Kasumi-1 (cell line): ENCODE data around the gene ROR1.
"Not testable (repeated sequence)": the region's sequence is repeated elsewhere in the genome, so short reads cannot be mapped to it uniquely, and the experiment has no call there.

Source experiments
- DNase-seq, 2 experiments: peaks; one replicate each; lab custom pipeline; 2025; lab: John Stamatoyannopoulos, UW

Gene ROR1

DNA sequence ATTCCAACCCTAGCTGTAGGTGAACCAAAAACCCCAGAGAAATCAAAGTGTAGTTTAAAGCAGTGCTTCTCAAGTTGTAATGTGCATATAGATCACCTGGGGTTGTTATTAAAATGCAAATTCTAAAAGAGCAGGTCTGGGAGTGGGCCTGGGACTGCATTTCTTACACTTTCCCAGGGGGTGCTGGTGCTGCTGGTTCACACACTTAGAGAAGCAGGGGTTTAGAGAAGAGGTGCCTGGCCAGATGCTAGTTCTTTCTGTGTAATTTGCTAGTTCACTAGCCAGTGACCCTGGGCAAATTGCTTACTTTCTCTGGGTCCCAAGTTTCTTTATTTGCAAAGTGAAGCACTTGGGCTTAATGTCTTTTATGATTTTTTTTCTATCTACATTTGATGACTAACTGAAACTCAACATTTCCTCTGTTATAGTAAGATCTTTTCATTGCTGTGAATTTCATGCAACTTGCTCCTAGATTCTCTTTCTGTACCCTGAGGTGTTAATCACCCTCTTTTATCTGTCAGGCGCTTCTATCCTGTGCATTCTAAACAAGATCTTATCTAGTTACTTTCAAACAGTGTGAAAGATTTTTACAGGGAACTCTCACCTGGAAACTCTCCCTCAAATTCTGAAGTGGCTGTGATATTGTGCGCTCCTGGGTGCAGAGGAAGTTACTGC lies 287.8 kb downstream of the ROR1 start:
- no peak for DNase-seq

DNA sequence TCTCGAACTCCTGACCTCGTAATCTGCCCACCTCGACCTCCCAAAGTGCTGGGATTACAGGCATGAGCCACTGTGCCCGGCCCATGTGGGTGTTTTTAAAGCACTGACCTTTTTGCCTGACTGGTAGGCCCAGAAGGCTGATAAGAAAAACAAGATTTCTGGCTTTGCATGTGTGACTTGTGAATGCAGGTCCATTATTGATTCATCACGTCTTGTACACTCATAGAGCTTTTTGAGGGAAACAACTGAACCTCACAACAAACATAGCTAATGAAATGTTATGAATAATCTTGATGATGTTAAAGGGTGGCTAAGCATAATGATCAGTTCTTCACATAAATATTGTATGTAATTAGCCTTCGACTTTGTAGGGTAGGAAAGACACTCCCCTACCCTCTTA lies 288.7 kb downstream of the ROR1 start:
- DNase-seq = no peak

DNA sequence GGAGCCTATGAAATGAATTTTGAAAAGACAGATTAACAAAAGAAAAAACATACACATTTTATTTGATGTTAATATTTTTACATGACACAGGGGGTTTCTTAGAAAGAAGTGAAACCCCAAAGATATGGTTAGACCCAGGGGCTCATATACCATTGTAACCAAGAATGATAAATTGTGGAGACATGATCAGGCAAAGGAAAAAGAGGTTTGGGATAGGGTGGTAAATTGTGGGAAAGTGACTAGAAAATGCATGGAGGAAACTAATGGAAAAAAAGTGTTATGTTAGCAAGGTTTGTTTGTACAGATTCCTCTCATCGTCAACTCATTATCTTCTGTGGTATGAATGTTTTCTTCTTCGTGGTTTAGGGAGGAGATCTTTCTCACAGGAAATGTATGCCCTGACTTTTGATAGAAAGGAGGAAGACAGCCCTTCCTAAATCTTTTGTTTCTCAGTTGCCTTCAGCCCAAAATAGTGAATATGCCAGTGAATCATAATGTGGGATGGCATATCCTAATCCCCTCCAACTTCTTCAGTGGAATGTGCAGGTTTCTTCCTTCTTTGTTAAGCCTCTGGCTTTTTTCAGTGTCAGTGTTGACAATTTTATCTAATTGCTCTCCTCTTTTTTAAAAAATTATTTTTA lies 289.2 kb downstream of the ROR1 start:
- DNase-seq = no peak

DNA sequence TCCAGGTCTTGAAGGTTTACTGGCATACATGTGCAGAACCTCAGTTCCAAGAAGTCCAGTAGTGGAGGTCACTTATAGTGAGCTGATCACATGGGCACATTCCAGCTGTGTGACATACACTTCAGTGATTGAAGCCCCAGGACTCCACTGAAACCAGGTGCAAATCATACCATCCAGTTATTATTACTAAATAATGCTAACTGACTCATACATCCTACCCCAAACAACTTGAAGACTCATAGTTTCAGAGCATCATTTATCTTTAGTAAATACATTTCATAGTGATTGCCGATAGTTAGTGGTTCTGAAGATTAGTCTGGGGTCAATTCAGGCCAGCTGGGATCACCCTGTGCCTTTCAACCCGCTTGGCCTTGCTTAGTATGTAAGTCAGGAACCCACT lies 291.8 kb downstream of the ROR1 start:
- DNase-seq = no peak

DNA sequence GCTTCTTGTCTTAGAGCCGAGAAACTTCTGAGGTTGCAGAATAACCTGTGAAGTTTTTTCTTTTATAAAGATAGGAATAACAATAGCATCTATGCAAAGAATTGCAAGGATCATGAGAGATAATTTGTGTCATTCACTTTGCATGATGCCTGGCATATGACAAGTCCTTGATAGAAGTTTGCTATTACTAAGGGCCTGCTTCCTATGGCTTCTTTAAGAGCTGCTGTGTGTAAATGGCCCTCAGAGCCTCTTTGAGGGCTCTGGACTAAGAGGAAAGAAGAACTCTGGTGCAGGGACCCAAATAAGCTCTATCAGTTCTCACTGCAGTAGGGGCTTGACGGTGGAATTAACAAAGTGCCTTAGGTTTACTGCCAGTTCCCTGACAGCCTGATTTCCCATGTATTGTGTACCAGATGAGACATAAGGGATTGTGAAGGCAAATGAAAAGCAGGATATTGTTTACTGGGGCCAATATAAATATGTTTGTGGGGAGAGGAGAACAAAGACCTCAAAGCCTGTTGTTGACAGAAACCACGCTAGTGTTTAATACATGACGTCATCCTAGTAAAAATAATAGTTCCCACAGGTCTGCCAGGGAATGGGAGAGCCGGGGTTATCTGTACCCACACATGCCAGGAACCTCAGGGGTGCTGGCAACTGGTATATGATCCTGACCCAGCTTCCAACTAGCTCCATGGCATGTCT lies 298.4 kb downstream of the ROR1 start:
- DNase-seq = no peak

DNA sequence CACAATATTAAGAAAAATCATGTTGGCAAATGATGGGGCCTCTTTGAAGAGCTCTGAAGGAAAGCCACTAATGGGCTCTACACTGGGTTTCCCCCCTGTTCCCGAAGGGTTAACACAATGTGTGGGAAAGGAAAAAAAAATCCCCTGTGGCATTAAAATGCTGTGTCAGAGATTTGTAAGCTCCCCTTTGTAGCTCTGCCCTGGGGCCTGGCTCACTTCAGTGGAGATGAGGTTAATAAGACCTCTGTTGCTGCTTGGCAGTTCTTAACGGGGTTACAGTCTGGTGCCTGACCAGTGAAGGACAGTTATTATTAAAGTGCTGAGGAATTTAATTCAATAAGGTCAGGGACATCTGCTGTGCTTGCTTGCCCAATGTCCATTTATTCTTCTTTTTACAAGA lies 299.9 kb downstream of the ROR1 start:
- no peak for DNase-seq

DNA sequence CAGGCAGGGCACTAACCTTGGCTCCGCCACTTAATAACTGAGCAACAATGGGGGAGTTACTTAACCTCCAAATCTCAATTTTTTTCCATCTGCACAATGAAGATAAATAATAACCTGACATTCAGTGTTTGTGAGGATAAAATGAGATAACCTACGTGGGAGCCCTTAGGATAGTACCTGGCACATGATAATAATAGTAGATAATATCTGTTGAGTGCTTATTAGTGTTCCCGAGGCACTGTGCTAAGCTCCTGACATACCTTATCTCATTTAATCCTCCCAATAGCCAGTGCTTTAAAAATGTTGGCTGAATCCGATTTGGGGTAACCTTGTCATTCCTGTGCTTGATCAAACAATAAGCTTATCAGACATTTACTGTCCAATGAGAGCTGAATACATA lies 300.9 kb downstream of the ROR1 start:
- DNase-seq = no peak

DNA sequence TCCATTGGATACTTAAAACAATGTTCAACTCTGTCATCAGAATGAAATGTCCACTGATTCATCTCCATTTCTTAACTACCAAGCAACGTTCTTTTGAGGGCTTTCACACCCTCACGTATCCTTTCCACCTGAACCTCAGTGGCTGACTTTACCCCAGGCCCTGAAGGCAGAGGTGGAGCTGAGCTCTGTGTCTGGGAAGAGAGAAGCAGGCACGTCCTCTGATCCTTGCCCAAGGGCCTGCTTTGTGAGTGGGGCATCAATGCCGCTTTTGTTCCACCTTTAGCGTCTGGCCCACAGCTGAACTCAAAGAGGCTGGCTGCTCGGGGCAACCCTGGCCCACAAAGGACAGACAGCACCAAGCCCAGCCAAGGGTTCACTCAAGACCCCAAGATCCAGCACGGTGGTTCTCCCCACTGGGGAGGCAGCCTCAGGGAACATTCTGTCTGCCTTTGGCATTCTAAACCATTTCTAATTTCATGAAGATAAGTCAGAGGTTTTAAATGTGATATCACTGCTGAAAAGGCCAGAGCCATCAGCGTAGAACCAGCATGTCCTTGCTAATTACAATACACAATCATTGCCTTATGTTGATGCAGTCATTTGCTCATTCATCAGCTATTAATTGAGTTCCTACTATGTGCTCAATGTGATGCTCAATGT lies 303.6 kb downstream of the ROR1 start:
- no peak for DNase-seq

DNA sequence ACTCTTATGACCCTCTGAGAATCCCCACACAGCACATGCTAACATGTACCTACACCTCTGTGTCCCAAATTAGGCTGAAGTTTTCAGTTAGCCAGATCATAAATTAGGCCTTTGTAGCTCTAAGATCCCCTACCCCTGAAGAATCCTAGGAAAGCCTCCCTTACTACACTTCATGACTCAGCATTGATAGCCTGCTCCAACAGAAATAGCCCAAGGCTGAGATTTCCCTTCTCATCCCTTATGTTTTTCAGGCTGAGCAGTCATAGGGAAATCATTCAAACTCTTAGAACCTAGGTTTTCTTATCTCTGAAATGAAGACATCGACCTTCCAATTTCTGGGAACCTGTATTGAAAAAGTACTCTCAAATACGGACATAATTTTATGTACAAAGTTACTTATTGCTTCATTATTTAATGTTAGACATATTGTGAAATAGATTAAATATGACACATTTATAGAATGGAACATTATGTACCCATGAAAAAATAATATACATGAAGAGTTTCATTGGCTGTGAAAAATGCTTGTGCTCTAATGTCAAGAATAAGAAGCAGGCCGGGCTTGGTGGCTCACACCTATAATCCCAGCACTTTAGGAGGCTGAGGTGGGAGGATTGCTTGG lies 307.2 kb downstream of the ROR1 start:
- DNase-seq = no peak

DNA sequence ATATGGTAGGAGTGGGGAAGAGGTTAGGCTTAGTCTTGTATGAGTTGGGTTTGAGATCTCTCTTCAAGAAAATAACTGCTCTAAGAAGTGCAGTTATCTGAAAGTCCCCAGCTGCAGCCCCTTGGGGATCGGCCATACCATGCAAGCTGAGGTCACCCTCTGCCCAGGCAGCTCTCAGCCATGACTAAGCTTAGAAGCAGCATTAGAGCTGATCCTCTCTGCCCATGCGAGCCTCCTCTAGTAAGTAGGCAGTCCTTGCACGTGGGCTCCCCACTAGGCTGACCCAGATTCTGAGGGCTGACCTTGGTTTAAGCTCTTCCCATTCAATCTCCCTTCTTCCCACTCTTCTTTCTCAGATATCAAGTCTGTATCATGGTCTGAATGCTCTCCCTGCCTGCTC lies 308.6 kb downstream of the ROR1 start:
- DNase-seq = no peak

DNA sequence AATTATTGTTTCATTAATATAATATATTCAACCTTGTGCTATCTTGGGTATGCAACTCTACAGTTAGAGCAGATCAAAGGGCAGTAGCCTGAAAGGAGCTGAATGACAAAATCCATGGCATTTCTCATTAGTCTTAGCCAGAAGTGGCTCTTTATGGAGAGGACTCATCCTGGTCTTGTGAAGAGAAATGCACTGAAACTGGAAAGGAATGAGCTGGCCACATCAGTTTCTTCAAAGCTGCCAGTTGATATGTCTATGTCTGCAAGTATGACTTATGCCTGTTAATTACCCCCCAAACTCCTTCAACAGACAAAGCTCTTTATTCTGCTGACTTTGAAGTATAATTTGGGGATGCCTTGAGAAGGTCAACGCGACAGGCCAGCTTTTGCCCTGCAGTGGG lies 310.6 kb downstream of the ROR1 start:
- no peak for DNase-seq

DNA sequence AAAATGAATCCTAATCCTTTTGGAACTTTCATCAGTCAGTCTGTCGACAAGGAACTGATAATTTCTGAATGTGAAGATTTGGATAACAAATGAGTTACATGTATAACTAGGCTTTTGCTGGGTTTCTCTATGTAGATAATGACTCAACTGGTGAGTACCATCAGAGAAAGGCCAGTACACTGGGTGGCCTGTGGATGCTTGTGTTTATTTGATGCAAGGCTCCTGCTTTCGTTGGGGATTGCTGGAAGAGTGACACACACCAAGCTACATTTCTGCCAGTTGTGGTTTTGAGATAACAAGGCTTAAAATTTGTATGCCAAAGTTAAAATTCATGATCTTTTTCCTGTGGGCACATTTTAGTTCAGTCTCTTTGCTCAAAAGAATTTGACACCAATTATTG lies 314.0 kb downstream of the ROR1 start:
- no peak for DNase-seq

DNA sequence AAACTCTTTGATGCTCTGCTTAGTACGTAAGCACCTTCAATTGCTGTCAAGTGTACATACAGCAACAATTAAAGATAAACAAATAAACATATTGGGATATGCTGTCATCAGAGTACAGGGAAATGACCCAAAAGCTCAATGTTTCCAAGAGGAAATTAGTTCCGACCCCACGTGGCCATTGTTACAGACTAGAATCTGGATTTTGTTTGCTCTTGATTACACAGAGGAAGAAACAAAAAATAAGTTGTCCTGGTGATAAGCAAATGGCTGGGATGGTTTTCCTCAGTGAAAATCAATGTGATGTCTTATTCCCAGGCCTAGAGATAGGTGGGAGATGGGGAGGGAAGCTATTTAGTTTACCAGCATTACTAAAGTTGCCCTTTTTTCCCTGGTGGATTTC lies 316.6 kb downstream of the ROR1 start:
- DNase-seq = no peak

DNA sequence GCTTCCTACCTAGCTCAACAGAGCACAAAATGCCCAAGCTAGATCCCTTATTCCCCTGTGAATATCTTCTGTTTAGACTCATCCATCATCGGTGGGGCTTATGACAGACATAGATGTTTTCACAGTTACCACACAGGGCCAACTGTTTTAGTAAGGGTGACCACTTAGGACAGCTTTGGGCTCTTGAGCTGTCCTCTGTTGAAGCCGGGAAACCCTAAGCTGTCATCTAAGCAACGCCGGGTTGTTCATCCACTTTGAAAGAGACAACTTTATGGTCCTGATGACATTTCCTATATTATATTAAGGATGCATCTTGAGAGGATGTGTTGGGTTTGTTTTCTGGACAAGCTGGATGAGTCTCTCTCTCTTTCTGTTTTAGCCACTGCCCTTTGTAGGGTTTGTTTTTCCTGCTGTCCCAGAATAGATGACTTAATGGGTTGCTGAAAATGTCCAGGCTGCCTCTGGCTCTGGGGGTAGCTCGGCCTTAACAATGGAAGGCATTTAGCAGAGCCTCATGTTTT lies 319.1 kb downstream of the ROR1 start:
- no peak for DNase-seq

DNA sequence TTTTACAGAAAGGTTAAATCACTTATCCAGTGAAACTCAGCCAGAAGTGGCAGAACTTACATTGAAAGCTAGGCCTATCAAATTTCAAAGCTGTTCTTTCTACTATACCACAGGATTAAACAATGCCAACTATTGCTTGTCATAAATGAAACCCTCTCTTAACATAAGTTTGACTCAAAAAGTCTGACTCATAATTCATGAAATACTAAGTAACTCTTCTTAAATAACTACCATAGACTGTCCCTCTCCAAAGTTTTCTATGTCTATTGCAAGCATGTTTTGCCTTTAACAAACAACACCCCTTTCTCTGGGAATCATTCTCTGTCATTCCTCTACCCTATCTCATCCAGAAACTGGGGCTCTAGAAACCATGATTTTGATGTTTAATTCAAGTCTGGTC lies 320.1 kb downstream of the ROR1 start:
- no peak for DNase-seq

DNA sequence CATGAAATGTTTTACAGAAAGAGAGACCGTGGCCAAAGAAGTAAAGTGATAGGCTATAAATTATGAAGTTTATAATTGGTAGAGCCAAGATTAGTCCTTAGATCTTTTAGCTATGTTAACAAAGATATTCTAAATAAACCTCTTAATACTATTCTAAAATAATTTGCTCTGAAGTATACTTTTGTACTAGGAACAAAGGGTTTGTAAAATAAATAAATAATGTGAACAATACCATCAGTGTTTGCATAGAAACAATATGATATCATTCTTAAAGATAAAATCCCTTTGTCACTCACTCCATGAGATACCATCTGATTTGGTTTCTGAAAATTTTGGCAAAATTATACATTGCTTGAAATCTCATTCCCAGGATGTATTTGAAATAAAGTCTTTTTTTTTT lies 322.0 kb downstream of the ROR1 start:
- no peak for DNase-seq

DNA sequence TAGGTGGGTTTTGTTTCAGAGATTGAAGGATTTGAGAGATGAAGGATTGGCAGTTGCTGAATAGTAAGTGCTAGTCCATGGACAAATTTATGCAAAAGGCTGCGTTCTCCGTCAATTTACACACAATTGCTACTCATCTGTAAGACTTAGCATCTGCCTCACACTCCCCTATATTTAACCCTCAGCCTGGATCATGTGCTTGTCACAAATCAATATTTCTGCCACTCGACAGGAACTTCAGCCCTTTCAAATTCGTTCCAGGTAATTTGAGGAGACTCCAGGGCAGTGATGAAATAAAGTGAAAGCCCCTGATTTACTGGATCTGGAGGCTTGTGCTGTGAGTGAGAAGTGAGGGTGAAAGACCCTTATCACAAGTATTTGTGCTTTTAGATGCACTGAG lies 324.0 kb downstream of the ROR1 start:
- no peak for DNase-seq

DNA sequence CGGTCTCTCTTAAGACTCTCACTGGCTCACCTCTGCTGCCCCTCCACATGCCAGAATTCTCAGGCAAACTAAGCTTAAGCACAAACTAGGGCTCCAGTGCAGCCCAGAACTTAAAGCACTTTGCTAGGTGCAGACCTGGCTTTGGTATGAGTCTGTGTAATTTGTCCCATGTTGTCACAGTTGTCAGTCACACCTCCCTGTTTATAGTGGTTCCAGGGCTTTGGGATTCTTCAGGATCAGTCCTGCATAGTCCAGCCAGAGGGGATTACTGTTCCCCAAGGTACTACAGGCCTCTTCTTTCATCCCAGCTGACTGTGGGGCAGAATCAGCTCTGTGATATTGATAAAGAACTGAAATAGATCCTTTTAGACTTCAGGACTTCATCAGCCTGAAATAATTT lies 324.6 kb downstream of the ROR1 start:
- DNase-seq = no peak

DNA sequence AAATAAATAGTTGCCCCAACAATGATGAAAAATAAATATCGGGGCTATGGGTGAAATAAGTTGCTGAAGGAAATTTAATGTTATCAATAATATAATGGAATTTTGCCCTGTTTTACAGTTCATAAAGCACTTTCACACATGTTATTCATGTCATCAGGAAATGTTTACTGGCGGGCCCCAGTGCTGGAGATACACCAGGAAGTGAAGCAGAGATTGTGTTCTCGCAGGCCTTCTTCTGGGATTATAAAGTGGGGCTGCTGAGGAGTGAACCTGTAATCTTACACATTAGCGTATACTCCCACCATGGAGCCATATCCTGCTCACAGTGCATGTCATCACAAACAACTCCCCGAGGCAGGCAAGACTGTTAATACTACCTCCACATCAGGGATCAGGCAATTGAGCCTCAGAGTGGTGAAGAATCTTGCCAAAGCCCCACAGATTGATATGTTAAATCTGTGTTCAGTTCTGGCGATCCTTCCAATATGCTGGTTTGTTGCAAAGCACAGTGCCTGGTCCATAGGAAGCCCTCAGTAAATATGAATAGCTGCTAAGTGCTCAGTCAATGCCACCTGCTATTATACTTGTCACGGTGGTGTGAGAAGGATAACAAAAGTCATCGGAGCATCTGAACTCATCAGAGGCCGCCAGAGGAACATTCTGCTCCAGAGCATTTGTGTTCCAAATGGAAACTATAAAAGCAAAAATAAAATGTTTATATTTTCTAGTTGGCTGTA lies 325.2 kb downstream of the ROR1 start:
- DNase-seq = no peak

DNA sequence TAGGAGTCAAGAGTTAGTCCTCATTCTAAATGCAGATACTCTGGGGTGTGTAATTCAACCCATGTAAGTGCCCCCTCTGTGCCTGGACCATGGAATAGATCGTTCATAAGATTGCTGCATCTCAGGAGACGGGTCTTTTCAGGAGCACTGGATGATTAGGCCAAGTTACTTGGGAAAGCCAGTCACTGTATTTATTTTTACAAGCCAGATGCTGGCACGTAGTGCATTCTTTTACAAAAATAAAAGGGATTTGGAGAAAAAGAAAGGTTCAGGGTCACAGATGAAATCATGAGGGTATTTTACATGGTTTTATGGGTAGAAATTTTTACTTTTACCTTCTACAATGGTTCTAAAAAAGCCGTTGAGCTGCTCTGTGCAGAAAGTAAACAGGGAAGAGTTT lies 327.0 kb downstream of the ROR1 start:
- no peak for DNase-seq

DNA sequence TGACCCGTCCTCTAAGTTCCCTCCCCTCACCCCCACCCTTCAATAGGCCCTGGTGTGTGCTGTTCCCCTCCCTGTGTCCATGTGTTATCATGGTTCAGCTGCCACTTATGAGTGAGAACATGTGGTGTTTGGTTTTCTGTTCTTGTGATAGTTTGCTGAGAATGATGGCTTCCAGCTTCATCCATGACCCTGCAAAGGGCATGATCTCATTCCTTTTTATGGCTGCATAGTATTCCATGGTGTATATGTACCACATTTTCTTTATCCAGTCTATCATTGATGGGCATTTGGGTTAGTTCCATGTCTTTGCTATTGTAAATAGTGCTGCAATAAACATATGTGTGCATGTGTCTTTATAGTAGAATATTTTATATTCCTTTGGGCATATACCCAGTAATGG lies 330.8 kb downstream of the ROR1 start:
- not testable (repeated sequence) for DNase-seq

DNA sequence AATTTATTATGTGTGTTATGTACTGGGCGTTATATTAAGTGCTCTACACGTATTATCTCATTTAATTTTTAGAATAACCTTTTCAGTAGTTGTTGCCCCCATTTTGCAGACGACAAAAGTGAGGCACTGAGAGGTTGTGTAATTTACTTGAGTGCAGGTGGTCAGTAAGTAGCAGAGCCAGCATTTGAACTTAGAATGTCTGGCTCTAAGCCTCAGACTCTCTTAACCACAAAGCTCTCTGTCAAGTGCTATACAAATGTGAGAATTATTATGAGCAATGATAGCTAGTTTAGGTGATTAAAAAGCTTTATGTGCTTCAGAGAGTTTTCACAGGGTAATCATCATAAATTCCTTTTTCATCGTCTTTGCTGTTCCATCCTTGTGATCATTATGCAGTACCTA lies 333.3 kb downstream of the ROR1 start:
- DNase-seq = no peak
